ENCODE measurements around the gene CCNT1.

Gene CCNT1

GRCh38 chr12:48640854-48641253, 75.7 kb downstream of the CCNT1 start:
- DNase-seq (ENCODE audit: low read depth): no peak

- DNase-seq (ENCODE audit: low read depth): no peak
Measured at GRCh38 chr12:48640428-48640827, 76.1 kb downstream of the CCNT1 start.
